HG02943 (cell line): ENCODE results near the gene KIAA1549.

Experiments
- ATAC-seq: cut with Tn5 transposase; IDR thresholded peaks from one replicate; pipeline ENCODE4 v1.9.1; 2021; ENCODE audit warnings: mild to moderate bottlenecking, low read depth, moderate library complexity; ENCODE audit not compliant: unreplicated experiment

Gene KIAA1549

DNA sequence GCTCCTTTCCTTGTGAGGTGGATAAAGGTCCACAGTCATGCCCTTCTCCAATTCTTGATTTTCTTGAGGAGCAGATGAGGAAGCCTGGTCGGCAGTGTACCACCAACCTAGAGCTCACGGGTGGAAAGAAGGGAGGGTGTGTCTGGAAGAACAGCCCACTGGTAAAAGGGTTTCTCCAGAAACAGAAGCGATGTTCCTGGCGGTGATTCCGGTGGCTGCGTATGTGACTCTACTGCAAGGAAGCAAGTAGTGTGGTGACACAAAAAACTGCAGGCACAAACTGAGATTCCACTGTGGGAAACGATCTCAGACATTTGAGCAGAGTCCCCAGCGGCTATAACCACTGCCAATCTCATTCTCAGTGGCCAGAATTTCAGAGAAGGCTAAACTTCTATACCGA, 117.3 kb downstream of the KIAA1549 start:
- ATAC-seq: no peak

DNA sequence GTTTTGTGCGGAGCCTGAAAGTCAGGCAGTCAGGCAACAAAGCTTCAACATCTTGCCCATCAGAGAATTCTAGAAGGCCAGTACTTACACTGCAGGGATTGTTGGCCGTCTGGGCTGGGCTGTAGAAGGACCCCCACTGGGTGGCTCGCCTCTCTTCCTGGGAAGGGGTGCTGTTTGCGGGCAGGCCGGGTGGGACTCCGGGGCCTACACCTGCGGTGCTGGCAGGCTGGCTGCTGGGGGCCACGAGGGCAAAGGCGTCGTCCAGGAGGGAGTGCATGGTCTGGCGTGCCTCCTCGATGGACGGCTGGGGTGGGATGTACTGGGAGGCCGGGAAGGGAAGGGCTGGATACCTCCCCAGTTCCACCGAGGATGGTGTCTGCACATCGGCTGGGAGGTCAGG, 120.1 kb downstream of the KIAA1549 start:
- no peak for ATAC-seq

- ATAC-seq: no peak
Measured at GRCh38 chr7:138857728-138858127, 123.5 kb downstream of the KIAA1549 start.

DNA sequence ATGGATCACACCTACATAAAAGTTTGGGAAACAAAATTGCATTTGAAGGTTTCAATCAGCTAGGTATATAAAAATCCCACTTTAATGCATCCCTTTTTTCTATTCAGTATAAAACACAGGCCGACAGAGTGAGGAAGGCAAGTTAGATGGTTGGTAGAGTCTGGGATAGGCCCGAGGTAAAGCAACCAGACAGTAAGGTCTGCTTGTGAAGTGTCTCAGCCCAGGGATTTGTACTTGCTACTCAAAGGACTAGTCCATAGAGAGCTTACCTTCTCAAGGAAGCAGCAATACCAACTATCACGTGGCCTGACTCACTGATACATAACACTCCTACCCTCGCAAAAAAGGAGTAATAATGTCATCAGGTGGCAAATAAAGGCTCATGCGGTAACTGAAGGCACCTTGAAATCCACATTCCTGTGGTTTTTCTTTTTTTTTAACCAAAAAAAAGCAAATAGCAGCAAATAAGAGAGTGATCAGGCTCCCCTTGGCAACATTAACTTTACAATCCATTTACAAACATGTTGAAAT, 127.0 kb downstream of the KIAA1549 start:
- ATAC-seq: no peak

GRCh38 chr7:138853448-138853847, 127.7 kb downstream of the KIAA1549 start:
- no peak for ATAC-seq

GRCh38 chr7:138852469-138852868, 128.7 kb downstream of the KIAA1549 start:
- ATAC-seq: no peak

DNA sequence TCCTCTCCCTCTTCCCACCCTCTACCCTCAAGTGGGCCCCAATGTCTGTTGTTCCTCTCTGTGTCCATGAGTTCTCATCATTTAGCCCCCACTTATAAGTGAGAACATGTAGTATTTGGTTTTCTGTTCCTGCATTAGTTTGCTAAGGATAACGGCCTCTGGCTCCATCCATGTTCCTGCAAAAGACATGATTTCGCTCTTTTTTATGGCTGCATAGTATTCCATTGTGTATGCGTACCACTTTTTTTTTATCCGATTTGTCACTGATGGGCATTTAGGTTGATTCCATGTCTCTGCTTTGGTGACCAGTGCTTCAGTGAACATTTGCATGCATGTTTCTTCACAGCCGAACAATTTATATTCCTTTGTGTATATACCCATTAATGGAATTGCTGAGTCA, 131.5 kb downstream of the KIAA1549 start:
- no peak for ATAC-seq

DNA sequence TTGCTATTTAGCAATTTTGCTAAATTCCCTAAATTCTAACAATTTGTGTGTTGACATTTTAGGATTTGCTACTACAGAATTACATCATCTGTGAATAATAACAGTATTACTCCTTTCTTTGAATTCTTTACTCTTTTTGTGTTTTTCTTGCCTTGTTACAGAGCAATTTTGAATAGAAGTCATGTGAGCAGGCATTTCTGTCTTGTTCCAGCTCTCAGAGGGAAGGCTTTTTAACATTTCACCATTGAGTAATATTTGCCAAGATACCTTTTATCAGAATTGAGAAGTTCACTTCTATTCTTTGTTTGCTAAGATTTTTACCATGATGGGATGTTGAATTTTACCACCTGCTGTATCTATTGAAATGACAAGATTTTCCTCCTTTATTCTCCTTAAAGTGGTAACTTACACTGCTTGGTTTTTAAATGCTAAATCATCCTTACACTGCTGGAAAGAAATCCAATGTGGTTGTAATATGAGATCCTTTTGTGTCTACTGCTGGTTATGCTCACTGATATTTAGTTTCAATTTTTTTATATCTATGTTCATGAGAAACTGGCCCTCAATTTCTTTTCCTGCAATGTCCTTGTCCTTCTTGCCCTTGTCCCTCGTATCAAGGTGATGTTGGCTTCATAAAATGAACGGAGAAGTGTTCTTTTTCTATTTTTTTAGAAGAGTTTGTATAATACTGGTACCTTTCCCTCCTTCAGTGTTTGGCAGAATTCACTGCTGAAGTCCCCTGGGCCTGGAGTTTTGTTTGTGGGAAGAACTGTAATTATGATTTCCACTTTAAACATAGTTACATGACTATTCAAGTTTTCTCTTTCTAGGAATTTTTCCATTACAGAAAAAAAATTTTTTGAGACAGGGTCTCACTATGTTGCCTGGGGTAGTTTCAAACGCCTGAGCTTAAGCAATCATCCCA, 132.9 kb downstream of the KIAA1549 start:
- ATAC-seq: no peak

DNA sequence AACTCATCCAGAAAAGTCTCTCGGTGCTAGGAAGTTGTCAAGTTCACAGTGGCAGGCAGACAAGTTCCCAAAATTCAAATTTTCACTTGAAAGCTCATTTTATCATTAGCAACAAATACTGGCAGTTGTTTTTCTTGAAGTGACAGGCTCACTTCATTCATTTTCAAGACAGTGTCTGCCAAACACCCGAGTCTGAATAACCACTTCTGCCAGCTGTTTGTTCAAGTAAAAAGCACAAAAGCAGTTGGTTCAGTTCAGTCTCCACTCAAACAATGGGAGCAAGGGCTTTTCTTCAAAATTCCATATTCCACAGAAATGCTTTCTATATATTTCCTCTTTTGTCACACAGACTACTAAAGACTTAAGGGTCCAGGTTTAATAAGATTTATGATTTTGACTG, 135.5 kb downstream of the KIAA1549 start:
- no peak for ATAC-seq

- no peak for ATAC-seq
Measured at GRCh38 chr7:138843632-138844580, 137.3 kb downstream of the KIAA1549 start.

- ATAC-seq: no peak
Measured at GRCh38 chr7:138842111-138842510, 139.1 kb downstream of the KIAA1549 start.

GRCh38 chr7:138838166-138838565, 143.0 kb downstream of the KIAA1549 start:
- ATAC-seq: no peak

GRCh38 chr7:138837627-138838026, 143.6 kb downstream of the KIAA1549 start:
- no peak for ATAC-seq

DNA sequence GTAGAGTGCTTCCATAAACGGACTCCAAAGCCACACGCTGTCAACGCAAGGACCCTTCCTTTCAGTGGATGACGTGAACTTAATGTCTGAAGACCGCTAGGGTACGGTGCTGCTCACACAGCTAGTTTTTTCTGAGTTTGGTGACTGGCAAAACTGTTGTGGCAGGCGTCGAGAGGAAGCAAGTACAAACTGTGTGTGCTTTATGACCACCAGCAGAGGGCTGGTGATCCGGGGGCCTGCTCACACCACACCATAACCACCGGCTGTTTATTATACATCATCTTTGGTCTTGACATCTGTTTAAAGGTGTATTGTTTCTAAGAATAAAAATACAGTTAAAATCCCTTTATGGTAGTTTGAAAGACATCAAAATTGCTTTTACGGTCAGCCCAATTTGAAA, 146.1 kb downstream of the KIAA1549 start:
- ATAC-seq: no peak

DNA sequence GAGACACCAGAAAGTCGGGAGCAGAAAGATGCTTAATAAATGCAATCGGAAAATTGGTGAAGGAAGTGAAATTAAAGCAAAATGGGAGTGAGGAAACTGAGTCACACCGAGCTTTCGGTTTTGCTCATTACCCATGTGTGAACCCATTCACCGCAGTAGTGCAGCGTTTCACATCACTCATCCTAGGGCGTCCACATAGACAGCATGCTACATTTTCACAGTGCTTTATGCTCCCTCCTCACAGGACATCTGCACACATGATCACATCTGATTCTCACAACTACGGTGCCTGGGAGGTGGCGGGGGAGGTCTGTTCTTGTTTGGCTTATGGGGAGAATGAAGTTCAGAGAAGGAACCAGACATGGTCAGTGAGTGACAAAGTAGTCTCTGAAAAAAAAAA, 146.6 kb downstream of the KIAA1549 start:
- no peak for ATAC-seq

- ATAC-seq: no peak
Measured at GRCh38 chr7:138833596-138833995, 147.6 kb downstream of the KIAA1549 start.

DNA sequence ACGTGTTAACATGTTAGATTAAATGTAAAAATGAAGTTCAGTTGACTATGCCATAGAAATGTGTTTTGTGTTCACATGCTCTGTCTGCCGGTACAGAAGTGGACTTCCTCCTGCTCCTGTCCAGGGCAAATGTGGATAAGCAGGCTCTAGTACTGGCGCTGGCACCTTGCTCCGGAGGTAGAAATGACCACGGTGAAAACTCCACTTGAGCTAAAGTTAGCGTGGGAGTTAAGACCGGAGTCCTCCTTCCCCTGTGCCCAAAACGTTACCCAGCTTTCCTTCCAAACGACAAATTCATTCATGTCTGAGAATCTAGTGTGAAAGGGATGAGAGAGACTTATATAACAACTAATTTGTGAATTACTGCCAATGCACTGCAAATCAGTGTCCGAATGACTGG, 148.2 kb downstream of the KIAA1549 start:
- no peak for ATAC-seq

- ATAC-seq: no peak
Measured at GRCh38 chr7:138829335-138829734, 151.9 kb downstream of the KIAA1549 start.

DNA sequence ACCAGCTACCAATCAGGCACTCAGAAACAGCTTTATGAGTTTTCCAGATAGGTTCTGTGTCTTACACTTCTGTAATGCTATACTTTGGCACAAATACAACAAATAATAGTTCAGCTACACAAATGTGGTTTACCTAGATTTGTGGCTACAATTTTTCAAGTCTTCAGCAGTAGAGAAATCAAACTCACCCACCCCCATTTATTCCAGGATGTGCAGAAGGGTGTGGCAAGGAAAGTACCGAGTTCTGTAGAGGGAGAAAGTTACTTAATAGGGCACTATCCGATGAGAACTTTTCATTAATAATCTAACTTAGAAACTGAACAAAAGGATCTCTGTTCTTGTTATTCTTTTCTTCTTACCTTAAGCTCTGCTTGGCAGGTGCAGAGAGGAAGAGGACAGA, 152.9 kb downstream of the KIAA1549 start:
- no peak for ATAC-seq

DNA sequence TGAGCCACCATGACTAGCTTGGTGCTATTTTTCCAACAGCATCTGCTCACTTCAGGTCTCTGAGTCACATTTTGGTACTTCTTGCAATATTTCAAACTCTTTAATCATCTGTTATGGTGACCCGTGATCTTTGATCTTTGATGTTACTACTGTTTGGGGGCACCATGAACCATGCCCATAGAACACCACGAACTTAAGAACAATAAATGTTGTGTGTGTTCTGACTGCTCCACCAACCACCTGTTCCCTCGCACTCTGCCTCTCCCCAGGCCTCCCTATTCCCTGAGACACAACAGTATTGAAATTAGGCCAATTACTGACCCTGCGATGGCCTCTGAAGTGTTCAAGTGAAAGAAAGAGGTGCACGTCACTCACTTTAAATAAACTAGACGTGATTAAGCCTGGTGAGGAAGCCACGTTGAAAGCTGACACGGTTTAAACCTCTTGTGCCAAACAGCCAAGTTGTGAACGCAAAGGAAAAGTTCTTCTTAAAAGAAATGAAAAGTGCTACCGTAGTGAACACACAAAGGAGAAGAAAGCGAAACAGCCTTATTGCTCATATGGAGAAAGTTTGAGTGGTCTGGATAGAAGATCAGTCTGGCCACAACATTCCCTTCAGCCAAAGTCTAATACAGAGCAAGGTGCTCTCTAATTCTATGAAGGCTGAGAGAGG, 156.0 kb downstream of the KIAA1549 start:
- no peak for ATAC-seq
